Measurements from ENCODE around the gene DAW1. TPM values are rescaled to one million over a fixed set of nuclear protein-coding genes. Genes with fewer than 3 reads are reported as not detected.

DAW1 gene
- total and polyA plus RNA-seq, 2 of the 4 experiments (the other 2 are of a cell fraction): 0.86 to 1.4 TPM

DNA sequence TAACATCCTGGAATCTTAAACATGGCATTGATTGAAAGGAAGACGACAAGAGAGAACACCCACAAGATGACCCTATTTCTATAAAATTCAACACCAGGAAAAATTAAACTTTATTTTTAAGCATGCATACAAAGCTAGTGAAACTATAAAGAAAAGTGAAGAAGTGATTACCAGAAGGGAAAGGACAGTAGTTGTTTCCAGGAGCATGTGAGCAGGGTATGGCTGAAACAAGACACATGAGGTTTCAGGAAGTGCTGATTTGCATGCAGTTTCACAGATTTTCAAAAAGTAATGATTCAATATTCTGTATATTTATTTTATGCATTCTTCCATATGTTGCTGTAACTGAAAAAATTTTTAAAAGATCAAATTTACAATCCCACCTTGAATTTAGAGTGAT, 24.6 kb upstream of the DAW1 start:
- intact Hi-C loops (cut with micrococcal nuclease): no loop called here

More for the DNA sequence above, 24.6 kb upstream of the DAW1 start:
- H4K20me1 ChIP-seq (ENCODE audit: insufficient read depth, low read length): no peaks in the 10 kb centered on the region
- in situ Hi-C loops (cut with MboI; ENCODE audit: low sequenced_read_pairs): no loop called here
- no peaks in the 10 kb centered on the region for H3K36me3 ChIP-seq (ENCODE audit: control insufficient read depth, insufficient read depth, low read length)
- ATAC-seq (ENCODE audit: low read depth): peak; percentile 35
- POLR2A ChIA-PET (ENCODE audit: unreplicated experiment): no interaction called here
- H3K27ac ChIP-seq (ENCODE audit: insufficient read depth, low read length): no peak overlapping the region
- no peaks in the 10 kb centered on the region for H3K79me1 ChIP-seq (ENCODE audit: low read depth in 1 of 2, low read length in 2 of 2)
- TF ChIP-seq BHLHE40 (IDR thresholded peaks at IDR 0.05; ENCODE audit: low read depth, low read length): no peak
- no peak for TF ChIP-seq RFX5 (IDR thresholded peaks at IDR 0.05; ENCODE audit: low read depth, low read length)
- TF ChIP-seq MXI1 (IDR thresholded peaks at IDR 0.05; ENCODE audit: borderline replicate concordance, low read depth, low read length): no peak
- TF ChIP-seq POLR2A (IDR thresholded peaks at IDR 0.05; ENCODE audit: low read depth, low read length): no peak
- TF ChIP-seq FOS (IDR thresholded peaks at IDR 0.05; ENCODE audit: low read depth, low read length): no peak
- TF ChIP-seq, protein P1, sequence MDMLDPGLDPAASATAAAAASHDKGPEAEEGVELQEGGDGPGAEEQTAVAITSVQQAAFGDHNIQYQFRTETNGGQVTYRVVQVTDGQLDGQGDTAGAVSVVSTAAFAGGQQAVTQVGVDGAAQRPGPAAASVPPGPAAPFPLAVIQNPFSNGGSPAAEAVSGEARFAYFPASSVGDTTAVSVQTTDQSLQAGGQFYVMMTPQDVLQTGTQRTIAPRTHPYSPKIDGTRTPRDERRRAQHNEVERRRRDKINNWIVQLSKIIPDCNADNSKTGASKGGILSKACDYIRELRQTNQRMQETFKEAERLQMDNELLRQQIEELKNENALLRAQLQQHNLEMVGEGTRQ (IDR thresholded peaks at IDR 0.05; ENCODE audit: low read depth, low read length): no peak
- no peak for TF ChIP-seq RCOR1 (IDR thresholded peaks at IDR 0.05; ENCODE audit: insufficient replicate concordance, low read length)
- TF ChIP-seq CEBPB (IDR thresholded peaks at IDR 0.05; ENCODE audit: low read depth, low read length): no peak
- no peak for TF ChIP-seq RAD21 (IDR thresholded peaks at IDR 0.05; ENCODE audit: low read length)
- no peak for TF ChIP-seq CHD1 (IDR thresholded peaks at IDR 0.05; ENCODE audit: low read depth, low read length)
- no peak overlapping the region for H2AK9ac ChIP-seq (replicated peaks; ENCODE audit: low read depth, low read length, poor library complexity)
- no peaks in the 10 kb centered on the region for H3K27me3 ChIP-seq (ENCODE audit: control insufficient read depth, insufficient read depth, low read length)
- H3K9me1 ChIP-seq (ENCODE audit: insufficient read depth, low read length): no peaks in the 10 kb centered on the region
- H3K14ac ChIP-seq (replicated peaks; ENCODE audit: low read depth, low read length): no peak overlapping the region
- H2BK15ac ChIP-seq (ENCODE audit: low read depth, low read length): no peak overlapping the region
- no peak overlapping the region for H2AFZ ChIP-seq (replicated peaks; ENCODE audit: low read length, poor library complexity)
- BruUV-seq (replicated peaks): no TSS peak
- dilution Hi-C loops (cut with HindIII; ENCODE audit: low sequenced_read_pairs, unreplicated experiment): no loop called here
- H4K5ac ChIP-seq (ENCODE audit: low read depth, low read length): no peak overlapping the region
- no peak for DNase-seq
- no peak overlapping the region for H2BK120ac ChIP-seq (ENCODE audit: low read depth, low read length)
- H4K91ac ChIP-seq (ENCODE audit: insufficient read depth, low read depth, low read length): no peak overlapping the region
- H3K9ac ChIP-seq (ENCODE audit: low read depth, low read length): no peak overlapping the region
- no peak overlapping the region for H2BK5ac ChIP-seq (ENCODE audit: low read depth, low read length, poor library complexity, severe bottlenecking)
- CTCF ChIA-PET: interaction anchor here (0.7 kb wide), 1 partner anchor 143 kb away, joined by 3 read pairs; no protein-coding TSS in a partner anchor
- no peak overlapping the region for H3K4ac ChIP-seq (ENCODE audit: low read depth, low read length)
- H3K18ac ChIP-seq (ENCODE audit: low read depth, low read length): no peak overlapping the region
- no peak overlapping the region for H4K8ac ChIP-seq (ENCODE audit: low read depth in 2 of 2, low read length in 2 of 2)
- H2AK5ac ChIP-seq (ENCODE audit: low read depth, low read length): no peak overlapping the region
- no CpG with 5 or more reads among the region's 1 CpG for whole genome bisulfite sequencing, 2 experiments (ENCODE audit: extremely low coverage in 2 of 2, insufficient read length in 1 of 2)
- no peak overlapping the region for H3K4me2 ChIP-seq (ENCODE audit: low read depth, low read length)
- no peaks in the 10 kb centered on the region for H3K9me3 ChIP-seq (ENCODE audit: control insufficient read depth, insufficient read depth, low read length)
- H3K23ac ChIP-seq (ENCODE audit: low read depth, low read length): no peak overlapping the region
- H3K4me3 ChIP-seq (ENCODE audit: insufficient read depth, low read depth, low read length): no peak overlapping the region
- no peak overlapping the region for H3K56ac ChIP-seq (ENCODE audit: extremely low read depth, insufficient read depth, low read length)
- no peaks in the 10 kb centered on the region for H3K4me1 ChIP-seq (ENCODE audit: control insufficient read depth, insufficient read depth, low read length)
- H2BK20ac ChIP-seq (ENCODE audit: low read depth, low read length): no peak overlapping the region

Measured in IMR-90 (cell line).